H1 (cell line): ENCODE measurements around the gene KIF13A. TPM values are rescaled to one million over a fixed set of nuclear protein-coding genes. Genes with fewer than 3 reads are reported as not detected.

Experiments
- ASH2L ChIP-seq: fragments of 200-600, 300-600 bp; sonication (generic); IDR thresholded peaks from one replicate; pipeline ENCODE4 v1.7.1; 2017; ENCODE audit warnings: low read length
- EP300 ChIP-seq, 2 experiments: IDR thresholded peaks; 1 replicate in 1 of 2; 2 replicates in 1 of 2; pipeline ENCODE4 v1.6.1; 2011 to 2012; ENCODE audit warnings: low read depth in 2 of 2, low read length in 2 of 2, mild to moderate bottlenecking in 2 of 2, borderline replicate concordance in 1 of 2, inconsistent platforms in 1 of 2, moderate library complexity in 1 of 2
- FOSL1 ChIP-seq: IDR thresholded peaks from 2 replicates; pipeline ENCODE4 v1.6.1; 2011; ENCODE audit warnings: mild to moderate bottlenecking, low read depth, low read length, moderate library complexity; ENCODE audit not compliant: insufficient read depth
- SAP30 ChIP-seq: fragments of 300-600 bp; sonication (generic); IDR thresholded peaks from 2 replicates; pipeline ENCODE4 v1.7.1; 2012; ENCODE audit warnings: low read length, moderate library complexity, mild to moderate bottlenecking, inconsistent platforms; ENCODE audit not compliant: insufficient read depth, insufficient replicate concordance
- SUZ12 ChIP-seq: fragments of 200-600 bp; sonication (generic); IDR thresholded peaks from 2 replicates; pipeline ENCODE4 v1.6.1; 2012; ENCODE audit warnings: mild to moderate bottlenecking, inconsistent platforms, low read length, moderate library complexity, mixed read lengths
- polyA plus RNA-seq, 7 experiments: library from polyadenylated mRNA; depleted of rRNA in 3 of 7; stranded (reverse) in 5 of 7; unstranded in 2 of 7; fragments of >200 nt in 5 of 7; fragments of 200-250 nt in 2 of 7; gene quantifications; 1 replicate in 5 of 7; 2 replicates in 1 of 7; 4 replicates in 1 of 7; pipeline versions ENCODE4 v1.2.1 to v1.2.3, GENCODE V29; 2011 to 2013; ENCODE audit warnings: missing spikeins in 2 of 7, mixed read lengths in 2 of 7
- total RNA-seq: library from RNA; stranded (reverse); fragmentation: NEBNext Ultra II Directional; extraction: Animal tissue kit (Norgen Biotek cat#: 25700); gene quantifications from 2 replicates; pipeline ENCODE4 v1.2.1, GENCODE V29; 2021

Gene KIF13A
- total and polyA plus RNA-seq, 2 of the 8 experiments (the other 6 are each of a cell fraction or from before 2014, with no cell fraction given) = 14.7 to 40.8 TPM

GRCh38 chr6:18016133-18016532 lies 28.7 kb upstream of the KIF13A start (continued):
- TF ChIP-seq FOSL1 = no peak
- TF ChIP-seq EP300 (IDR thresholded peaks at IDR 0.05; ENCODE audit: borderline replicate concordance in 1 of 2, low read depth in 2 of 2, low read length in 2 of 2) = no peak
- no peak for TF ChIP-seq SUZ12
- TF ChIP-seq SAP30 = no peak
- TF ChIP-seq ASH2L = no peak
- TF ChIP-seq, all 59 proteins: peak for 0
